Mucosa of descending colon (tissue), 3 donors: ENCODE results near the gene PID1. TPM values are rescaled to one million over a fixed set of nuclear protein-coding genes. Genes with fewer than 3 reads are reported as not detected.

ENCODE experiments used
- ATAC-seq: fragments of 200-7000 bp; cut with Tn5 transposase; one replicate; pipeline ENCODE4 v1.9.1; 2020; ENCODE audit warnings: mild to moderate bottlenecking, moderate library complexity
- DNase-seq, 3 donors: peaks; one replicate each; pipeline ENCODE4 v3.0.0-alpha.2; 2020
- H3K36me3 ChIP-seq: fragments of 200-600 bp; one replicate; pipeline ENCODE4 v1.8.0; 2021; ENCODE audit warnings: low read depth, mild to moderate bottlenecking
- H3K4me1 ChIP-seq: fragments of 200-600 bp; one replicate; pipeline ENCODE4 v1.8.0; 2021; ENCODE audit warnings: low read depth, mild to moderate bottlenecking
- H3K4me3 ChIP-seq: fragments of 200-600 bp; one replicate; pipeline ENCODE4 v1.8.0; 2021; ENCODE audit warnings: mild to moderate bottlenecking
- H3K9me3 ChIP-seq: fragments of 200-600 bp; one replicate; pipeline ENCODE4 v1.8.0; 2021; ENCODE audit warnings: mild to moderate bottlenecking
- CTCF ChIP-seq: fragments of 200-600 bp; IDR thresholded peaks from one replicate; pipeline ENCODE4 v1.8.0; 2022; ENCODE audit warnings: antibody characterized with exemption, mild to moderate bottlenecking
- intact Hi-C, 2 donors: fragments of 100-400 bp; cut with DNase I in 1 of 2; cut with micrococcal nuclease in 1 of 2; formaldehyde crosslinking; loops; one replicate each; pipeline versions ENCODE4 v1.11.0 to v1.11.1; 2022; cut with DNase I, micrococcal nuclease
- total RNA-seq, 3 donors: library from RNA; stranded (reverse); fragmentation: NEBNext Ultra II Directional in 2 of 3; extraction: Animal tissue kit (Norgen Biotek cat#: 25700) in 2 of 3; gene quantifications; one replicate each; pipeline versions ENCODE4 v1.2.1 to v1.2.4, GENCODE V29; 2021 to 2023
- donor health status: DM: no; HTN: no; CAD: no; lungs with moderate emphysema.
- donor health status: DM: no; HTN: no; CAD: no.
- donor health status: DM: no; HTN: yes; CAD: no.

The PID1 gene
- total RNA-seq, 3 donors from 2014 or later = 49.3 to 60.8 (median 52.5) TPM

- no peaks in the 10 kb centered on the region for H3K36me3 ChIP-seq
- H3K4me1 ChIP-seq = no peaks in the 10 kb centered on the region
- intact Hi-C loops = no loop called here
- H3K9me3 ChIP-seq = no peaks in the 10 kb centered on the region
- DNase-seq (no peak), ATAC-seq (no peak)
- H3K4me3 ChIP-seq = no peak overlapping the region
- no peak for TF ChIP-seq CTCF
These were observed 39.7 kb downstream of the PID1 start for GRCh38 chr2:229231328-229231868.

DNA sequence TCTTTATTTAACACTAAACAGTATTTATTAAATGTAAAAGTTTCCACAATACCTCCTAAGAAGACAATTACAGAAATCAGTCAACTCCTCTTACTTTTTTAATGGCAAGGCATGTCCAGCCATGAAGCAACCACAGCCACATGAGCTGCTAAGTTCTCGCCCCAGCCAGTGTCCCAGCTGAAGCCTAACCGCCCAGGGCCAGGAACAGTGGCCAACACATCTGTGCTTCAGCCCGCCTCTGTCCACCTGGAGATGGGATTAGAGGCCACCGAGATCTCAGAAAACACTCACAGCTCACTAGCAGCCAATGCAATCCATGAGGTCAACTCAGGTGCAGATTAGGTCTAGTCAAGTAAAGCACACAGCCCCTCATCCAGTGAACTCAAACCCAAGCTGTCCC, 40.2 kb downstream of the PID1 start:
- Histone ChIP-seq H3K9me3 (no peaks in the 10 kb centered on the region), H3K4me1 (no peaks in the 10 kb centered on the region), H3K36me3 (no peaks in the 10 kb centered on the region), H3K4me3 (no peak overlapping the region)
- intact Hi-C loops = no loop called here
- ATAC-seq (no peak), DNase-seq (no peak)
- no peak for TF ChIP-seq CTCF

GRCh38 chr2:229230256-229230655, 40.8 kb downstream of the PID1 start:
- intact Hi-C loops = no loop called here
- Histone ChIP-seq H3K4me1 (no peaks in the 10 kb centered on the region), H3K9me3 (no peaks in the 10 kb centered on the region), H3K4me3 (no peak overlapping the region), H3K36me3 (no peaks in the 10 kb centered on the region)
- TF ChIP-seq CTCF = no peak
- no peak for DNase-seq
- no peak for ATAC-seq

DNA sequence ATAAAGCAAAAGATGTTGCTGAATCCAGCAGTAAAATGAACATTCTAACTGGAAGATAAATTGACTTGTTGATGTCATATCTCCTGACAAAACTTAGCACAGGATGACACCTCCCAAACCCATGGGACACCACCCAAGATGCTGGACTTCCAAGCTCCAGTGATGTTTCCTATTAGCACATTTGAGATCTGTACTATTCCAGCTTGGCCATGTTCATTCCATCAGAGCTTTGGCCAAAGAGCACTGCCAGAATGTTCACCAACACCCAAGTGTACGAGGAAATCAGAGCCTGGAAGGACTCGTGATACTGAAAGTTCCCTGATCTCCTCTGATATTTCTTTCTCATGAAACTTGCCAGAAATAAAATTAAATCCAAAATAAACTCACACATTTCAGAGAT, 44.7 kb downstream of the PID1 start:
- no peak for TF ChIP-seq CTCF
- DNase-seq = no peak
- H3K36me3 ChIP-seq = no peaks in the 10 kb centered on the region
- no peaks in the 10 kb centered on the region for H3K4me1 ChIP-seq
- H3K9me3 ChIP-seq = no peaks in the 10 kb centered on the region
- H3K4me3 ChIP-seq = no peak overlapping the region
- intact Hi-C loops = no loop called here
- no peak for ATAC-seq

DNA sequence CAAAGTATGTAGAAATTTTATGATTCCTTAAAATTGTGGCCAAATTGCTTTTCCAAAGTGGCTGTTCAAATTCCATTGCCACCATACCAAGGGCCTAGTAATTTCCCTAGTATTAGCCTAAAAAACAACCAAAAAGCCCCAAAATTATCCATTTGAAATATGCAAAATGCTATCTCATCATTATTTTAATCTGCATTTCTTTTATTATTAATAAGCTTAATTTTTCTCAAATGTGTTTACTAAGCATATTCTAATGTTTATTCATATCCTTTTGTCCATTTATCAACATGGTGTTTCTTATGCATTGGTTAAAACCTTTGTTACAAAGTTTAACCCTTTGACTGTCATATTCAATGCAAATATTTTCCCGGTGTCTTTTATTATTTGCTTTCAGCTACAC, 48.0 kb downstream of the PID1 start:
- Histone ChIP-seq H3K4me3 (no peak overlapping the region), H3K4me1 (peaks cover 5% of the 10 kb centered on the region), H3K36me3 (no peaks in the 10 kb centered on the region), H3K9me3 (no peaks in the 10 kb centered on the region)
- no peak for TF ChIP-seq CTCF
- intact Hi-C loops = no loop called here
- DNase-seq (no peak), ATAC-seq (no peak)

DNA sequence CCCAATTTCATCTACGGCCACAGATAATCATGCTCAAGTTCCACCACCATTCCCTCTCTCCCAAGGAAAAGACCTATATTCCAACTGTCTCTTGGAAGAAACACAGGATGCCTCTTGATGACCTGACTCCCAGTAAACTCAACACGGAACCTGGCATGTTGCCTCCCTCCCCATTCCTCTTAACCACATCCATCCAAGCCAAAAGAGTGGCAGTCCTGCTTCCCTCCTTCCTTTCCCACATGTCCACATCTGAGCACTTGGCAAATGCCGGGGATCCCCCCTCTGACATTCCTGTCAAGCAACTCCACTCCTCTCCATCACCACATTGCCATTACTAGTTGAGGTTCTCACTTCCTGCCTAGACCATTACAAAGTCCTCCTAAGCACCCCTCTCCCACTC, 49.4 kb downstream of the PID1 start:
- no peak for TF ChIP-seq CTCF
- peaks cover 13% of the 10 kb centered on the region for H3K4me1 ChIP-seq
- no peak for ATAC-seq
- no peak overlapping the region for H3K4me3 ChIP-seq
- intact Hi-C loops = no loop called here
- no peaks in the 10 kb centered on the region for H3K36me3 ChIP-seq
- DNase-seq = no peak
- H3K9me3 ChIP-seq = no peaks in the 10 kb centered on the region
